Middle frontal gyrus (tissue), 1 donor: ENCODE measurements around the gene SLC25A48.

ENCODE experiments used
- DNase-seq: peaks from one replicate; pipeline ENCODE4 v3.0.0-alpha.2; 2015; ENCODE audit warnings: low spot score; ENCODE audit errors: extremely low spot score

SLC25A48 gene

DNA sequence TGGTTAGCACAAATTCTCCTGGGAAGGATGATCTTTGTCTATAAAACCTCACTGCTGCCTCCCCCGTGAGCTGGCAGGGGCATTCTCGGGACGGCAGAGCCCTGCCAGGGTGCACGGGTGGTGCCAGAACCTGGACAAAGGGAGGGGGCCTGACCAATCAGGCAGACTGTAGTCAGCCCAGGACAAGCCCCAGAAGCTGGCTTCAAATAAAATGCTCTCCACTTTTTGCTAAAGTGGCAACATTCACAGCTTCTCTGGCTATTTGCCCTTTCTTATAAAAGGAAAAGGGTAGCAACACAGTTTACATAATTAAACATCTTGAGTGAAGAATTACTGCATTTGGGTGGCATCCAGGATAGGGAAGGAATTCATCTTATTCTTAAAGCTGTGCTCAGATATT lies 46.8 kb downstream of the SLC25A48 start:
- DNase-seq, result peak; percentile 8

- no peak for DNase-seq
These were observed 47.4 kb downstream of the SLC25A48 start for GRCh38 chr5:135881819-135882218.

- no peak for DNase-seq
These were observed 48.6 kb downstream of the SLC25A48 start for GRCh38 chr5:135883026-135883425.

DNA sequence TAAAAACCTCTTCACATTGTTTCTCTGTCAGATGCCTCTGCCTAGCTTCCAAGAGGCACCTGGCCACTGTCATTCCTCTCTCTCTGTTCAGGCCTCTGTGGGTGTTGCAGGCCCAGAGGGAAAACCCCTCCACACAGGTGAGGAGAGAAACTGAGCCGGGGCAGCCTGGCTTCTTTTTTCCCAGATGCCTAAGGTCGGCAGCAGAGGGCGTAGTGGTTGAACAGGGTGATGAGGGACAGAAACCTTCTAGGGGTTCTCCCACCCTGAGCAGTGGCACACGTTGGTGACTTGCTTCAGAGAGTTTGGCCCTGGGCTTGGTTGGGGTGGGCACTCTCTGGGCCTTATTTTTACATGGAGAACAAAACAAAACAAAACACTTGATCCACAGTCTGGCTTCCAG lies 49.0 kb downstream of the SLC25A48 start:
- DNase-seq, result no peak

GRCh38 chr5:135885031-135885430 lies 50.6 kb downstream of the SLC25A48 start:
- DNase-seq, result no peak

DNA sequence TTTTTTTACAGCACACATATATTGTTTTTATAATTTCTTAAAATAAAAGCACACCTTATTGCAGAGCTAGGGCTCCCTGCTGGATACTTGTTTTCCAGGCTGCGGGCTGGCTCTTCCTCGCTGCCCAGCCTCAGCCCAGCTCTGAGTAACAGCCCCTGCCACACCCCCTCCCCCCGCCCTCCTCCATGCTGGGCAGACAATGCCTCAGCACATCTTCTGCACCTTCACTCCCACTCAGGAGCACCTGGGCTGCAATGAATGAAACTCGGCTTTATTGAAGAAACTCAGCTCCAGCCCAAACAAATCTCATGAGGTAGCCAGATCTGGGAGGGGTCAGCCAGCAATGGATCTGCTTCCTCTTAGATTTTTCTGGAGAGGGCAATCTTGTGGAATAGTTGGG lies 51.7 kb downstream of the SLC25A48 start:
- no peak for DNase-seq

- DNase-seq, result peak; percentile 23
These were observed 53.0 kb downstream of the SLC25A48 start for GRCh38 chr5:135887447-135887864.

DNA sequence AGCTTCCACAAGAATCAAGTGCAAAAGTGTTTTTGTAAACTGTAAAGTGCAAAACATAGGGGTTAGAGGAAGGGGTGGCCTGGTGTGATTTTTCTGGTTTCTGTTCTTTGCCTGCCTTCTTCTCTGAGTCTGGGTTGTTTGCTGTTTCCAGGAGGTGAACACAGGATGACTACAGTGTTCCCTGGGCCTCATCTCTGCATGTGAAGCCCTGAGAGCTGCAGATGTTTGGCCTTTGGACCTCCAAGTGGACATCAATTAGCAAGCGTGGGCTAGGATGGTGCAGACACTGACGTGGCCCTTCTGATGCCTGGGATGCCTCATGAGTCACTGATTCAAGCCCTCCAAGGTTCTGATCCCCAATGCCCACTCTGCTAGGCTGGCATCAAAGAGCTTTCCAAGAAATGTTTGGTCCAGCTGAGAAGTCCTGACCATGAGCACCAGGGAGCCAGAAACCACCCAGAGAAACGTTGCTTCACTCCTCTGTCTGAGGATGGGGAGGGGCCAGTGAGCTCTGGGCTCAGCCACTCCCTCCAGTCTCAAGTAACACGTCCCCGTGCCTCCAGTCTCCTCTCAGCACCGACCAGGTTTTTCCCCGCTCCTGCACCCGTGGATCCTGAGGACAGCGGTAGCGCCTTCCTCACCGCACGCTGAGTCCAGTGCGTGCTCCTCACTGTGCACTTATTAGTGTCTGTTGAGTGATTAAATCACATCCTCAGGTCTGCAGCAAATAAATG lies 53.6 kb downstream of the SLC25A48 start:
- no peak for DNase-seq

DNA sequence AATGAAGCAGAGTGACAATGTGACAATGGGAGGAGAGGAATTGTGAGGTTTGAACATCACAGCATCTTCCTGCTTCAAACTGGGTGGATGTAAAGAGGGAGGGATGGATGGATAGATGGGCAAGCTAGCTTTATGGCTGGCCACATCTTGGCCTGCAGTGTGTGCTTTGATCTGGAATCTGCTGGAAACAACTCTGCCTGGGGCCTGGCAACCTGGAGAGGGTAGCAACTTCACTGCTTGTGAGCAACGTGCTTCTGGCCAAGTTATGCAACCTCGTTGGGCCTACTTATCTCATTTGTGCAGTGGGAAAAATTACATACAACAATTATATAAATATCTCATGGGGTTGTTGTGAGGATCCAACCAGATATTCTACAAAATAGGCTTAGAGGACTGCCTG lies 55.8 kb downstream of the SLC25A48 start:
- no peak for DNase-seq

- no peak for DNase-seq
These were observed 56.4 kb downstream of the SLC25A48 start for GRCh38 chr5:135890867-135891266.

DNA sequence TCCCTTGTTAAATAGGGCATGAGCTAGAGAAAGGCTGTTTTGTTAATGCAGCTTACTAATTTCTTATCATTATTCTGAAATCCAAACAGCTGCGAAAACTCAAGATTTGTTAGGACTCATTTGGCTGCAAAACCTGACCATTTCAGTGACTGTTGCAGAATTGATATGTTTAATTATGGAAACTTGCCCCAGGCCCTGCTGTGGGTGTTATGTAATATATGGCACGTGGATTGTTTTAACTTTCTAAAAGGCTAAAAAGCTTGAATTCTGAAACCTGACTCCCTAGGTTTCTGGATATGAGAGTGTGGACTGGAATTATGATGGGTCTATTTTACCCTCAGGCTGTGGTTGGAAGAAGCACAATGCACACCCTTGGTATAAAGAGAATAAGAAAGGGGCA lies 56.8 kb downstream of the SLC25A48 start:
- DNase-seq, result no peak

GRCh38 chr5:135891791-135892190 lies 57.3 kb downstream of the SLC25A48 start:
- no peak for DNase-seq

- no peak for DNase-seq
These were observed 59.8 kb downstream of the SLC25A48 start for GRCh38 chr5:135894276-135894675.

- DNase-seq, result no peak
These were observed 60.3 kb downstream of the SLC25A48 start for GRCh38 chr5:135894789-135895188.

- no peak for DNase-seq
These were observed 61.1 kb downstream of the SLC25A48 start, which contains the start of gene IL9 for GRCh38 chr5:135895474-135896006. Gene IL9, minus strand, starts transcription at chr5:135895841. Its CDS starts 25 bp downstream, at chr5:135895816.

- DNase-seq, result no peak
These were observed 64.2 kb downstream of the SLC25A48 start for GRCh38 chr5:135898651-135899050.

- no peak for DNase-seq
These were observed 65.8 kb downstream of the SLC25A48 start for GRCh38 chr5:135900276-135900675.

GRCh38 chr5:135901633-135902032 lies 67.2 kb downstream of the SLC25A48 start:
- DNase-seq, result no peak

- no peak for DNase-seq
These were observed 70.7 kb downstream of the SLC25A48 start for GRCh38 chr5:135905144-135905543.

GRCh38 chr5:135913713-135914626 lies 79.5 kb downstream of the SLC25A48 start:
- DNase-seq, result no peak

- no peak for DNase-seq
These were observed 81.1 kb downstream of the SLC25A48 start for GRCh38 chr5:135915466-135916001.
